ENCODE data around the gene ADK.

GRCh38 chr10:74243067-74243466 lies 92.0 kb downstream of the ADK start:
- TF ChIP-seq CTCF (IDR thresholded peaks at IDR 0.05) (no peak), POLR2A (IDR thresholded peaks at IDR 0.05) (no peak)

All from heart left ventricle (tissue), 13 donors.